VCaP (cell line): ENCODE results near the gene CAMK2B.

Experiments used
- H3K27ac ChIP-seq: fragments of 450-650 bp; 2 replicates; pipeline ENCODE4 v1.5.1; 2017
- TF ChIP-seq, protein P1 (sequence below): fragments of 450-650 bp; conservative IDR thresholded peaks from 2 replicates; pipeline ENCODE4 v1.5.1; 2017; ENCODE audit warnings: mild to moderate bottlenecking, moderate library complexity

The CAMK2B gene

DNA sequence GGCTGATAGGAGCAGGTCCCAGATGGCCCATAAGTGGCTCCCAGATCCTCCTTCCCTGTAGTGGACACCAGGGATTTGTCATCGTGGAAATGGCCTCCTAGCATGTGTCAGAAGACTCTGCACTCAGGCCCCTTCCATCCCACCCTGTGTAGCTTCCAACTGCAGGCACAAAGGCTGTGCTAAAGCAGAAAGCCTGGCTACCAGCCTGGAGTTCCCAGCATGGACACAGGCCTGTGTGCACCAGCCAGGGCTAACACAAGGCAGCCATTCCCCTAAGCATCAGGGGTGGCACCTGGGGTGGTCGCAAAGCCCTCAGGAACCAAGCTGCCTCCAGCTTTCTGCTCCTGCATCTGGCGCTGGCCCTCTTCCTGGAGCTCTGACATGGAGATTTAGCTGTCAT, 4.5 kb upstream of the CAMK2B start:
- TF ChIP-seq, protein P1, sequence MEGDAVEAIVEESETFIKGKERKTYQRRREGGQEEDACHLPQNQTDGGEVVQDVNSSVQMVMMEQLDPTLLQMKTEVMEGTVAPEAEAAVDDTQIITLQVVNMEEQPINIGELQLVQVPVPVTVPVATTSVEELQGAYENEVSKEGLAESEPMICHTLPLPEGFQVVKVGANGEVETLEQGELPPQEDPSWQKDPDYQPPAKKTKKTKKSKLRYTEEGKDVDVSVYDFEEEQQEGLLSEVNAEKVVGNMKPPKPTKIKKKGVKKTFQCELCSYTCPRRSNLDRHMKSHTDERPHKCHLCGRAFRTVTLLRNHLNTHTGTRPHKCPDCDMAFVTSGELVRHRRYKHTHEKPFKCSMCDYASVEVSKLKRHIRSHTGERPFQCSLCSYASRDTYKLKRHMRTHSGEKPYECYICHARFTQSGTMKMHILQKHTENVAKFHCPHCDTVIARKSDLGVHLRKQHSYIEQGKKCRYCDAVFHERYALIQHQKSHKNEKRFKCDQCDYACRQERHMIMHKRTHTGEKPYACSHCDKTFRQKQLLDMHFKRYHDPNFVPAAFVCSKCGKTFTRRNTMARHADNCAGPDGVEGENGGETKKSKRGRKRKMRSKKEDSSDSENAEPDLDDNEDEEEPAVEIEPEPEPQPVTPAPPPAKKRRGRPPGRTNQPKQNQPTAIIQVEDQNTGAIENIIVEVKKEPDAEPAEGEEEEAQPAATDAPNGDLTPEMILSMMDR, result no peak
- no peak overlapping the region for H3K27ac ChIP-seq

DNA sequence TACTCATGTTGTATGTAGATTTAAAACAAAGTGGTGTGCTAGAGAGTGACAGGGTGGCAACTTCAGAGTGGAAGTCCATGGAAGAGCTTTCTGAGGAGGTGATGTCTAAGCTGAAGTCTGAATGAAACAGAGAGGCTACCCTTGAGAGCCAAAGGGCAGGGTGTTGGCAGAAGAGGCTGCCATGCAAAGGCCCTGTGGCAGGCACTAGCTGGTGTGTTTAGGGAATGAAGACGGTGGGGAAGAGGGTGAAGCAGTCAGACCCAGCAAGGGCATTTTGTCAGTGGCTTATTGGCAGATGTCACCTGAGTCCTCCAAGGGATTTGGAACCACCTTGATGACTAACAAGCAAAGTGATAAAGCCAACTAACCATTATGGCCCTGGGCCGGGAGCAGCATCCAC, 3.7 kb upstream of the CAMK2B start:
- no peak overlapping the region for H3K27ac ChIP-seq
- TF ChIP-seq, protein P1, result no peak

DNA sequence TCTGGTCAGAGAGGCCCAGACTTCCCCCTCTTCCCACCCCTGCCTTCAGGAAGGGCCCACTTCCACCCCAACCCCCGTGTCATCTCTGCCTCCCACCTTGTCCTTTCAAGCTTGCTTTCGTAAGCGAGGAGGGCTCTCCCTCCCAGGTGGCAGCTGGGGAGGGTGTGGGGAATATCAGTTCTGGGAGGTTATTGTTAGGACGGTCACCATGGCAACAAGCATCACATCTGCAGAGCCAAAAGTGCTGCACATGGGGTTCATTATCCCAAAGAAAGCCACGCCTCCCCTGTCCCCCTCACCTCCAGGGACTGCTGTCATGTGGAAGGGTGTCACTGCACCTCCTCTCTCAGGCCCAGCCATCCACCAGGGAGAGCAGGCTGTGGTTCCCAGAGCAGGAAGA, 2.6 kb upstream of the CAMK2B start:
- H3K27ac ChIP-seq, result no peak overlapping the region
- TF ChIP-seq, protein P1, result no peak

DNA sequence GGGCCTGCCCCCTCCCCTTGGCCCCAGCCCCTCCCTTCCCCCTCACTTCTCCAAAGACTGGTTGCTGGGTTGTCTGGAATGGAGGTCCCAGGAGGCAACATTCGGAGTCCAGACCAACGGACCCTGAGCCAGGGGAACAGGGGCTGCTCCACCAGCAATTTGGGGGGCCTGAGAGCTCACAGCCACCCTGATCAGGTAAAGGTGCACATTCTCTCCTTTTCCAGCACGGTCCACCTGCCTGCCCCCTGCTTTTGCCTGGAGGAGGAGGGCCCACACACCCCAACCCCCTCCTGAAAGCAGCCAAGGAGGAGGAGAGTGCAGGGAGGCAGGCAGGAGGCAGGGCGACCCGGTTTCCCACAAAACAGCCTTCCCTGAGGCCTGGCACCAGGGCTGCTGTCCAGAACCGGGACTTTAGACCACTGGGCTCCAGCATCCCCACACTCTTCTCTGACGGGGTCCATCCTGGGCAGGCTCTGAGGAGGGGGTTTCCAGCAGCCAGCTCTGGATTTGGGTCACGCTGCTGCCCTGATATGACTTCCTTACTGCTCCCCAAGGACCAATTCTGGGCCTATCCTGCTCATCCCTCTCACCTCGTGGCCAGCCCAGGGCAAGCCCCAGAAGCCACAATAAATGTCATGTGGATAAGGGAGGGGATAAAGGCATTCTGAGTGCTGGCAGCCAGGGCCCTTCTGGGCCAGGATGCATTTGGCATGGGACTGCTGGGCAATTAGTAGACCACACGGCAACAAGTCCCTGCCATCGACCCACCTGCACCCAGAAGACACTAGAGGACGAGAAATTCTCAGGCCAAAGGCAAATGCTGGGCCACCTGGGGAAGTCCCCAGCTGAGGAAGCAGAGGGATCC, 1.1 kb upstream of the CAMK2B start:
- peak overlapping the region; percentile 94 for H3K27ac ChIP-seq
- TF ChIP-seq, protein P1, result no peak

DNA sequence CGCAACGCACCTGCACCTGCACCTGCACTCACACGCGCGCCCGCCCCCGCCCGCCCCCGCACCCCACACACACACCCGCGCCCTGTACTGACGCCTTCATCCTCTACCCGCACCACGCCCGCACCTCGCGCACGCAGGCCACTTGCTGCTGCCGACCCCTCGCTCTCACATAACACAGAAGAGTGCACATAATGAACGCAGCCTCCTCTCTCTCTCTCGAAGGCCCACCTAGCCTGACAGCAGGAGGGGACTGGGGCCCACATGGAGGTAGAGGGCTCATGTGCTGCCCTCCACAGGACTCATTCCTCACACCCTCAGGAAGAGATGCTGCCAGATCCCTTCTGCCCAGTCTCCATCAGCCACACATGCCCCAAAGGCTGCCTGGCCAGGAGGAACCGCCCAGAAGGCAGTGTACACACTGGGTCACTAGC, 432 bp upstream of the CAMK2B start:
- TF ChIP-seq, protein P1, result peak; percentile 52
- H3K27ac ChIP-seq, result peak overlapping the region; percentile 94

DNA sequence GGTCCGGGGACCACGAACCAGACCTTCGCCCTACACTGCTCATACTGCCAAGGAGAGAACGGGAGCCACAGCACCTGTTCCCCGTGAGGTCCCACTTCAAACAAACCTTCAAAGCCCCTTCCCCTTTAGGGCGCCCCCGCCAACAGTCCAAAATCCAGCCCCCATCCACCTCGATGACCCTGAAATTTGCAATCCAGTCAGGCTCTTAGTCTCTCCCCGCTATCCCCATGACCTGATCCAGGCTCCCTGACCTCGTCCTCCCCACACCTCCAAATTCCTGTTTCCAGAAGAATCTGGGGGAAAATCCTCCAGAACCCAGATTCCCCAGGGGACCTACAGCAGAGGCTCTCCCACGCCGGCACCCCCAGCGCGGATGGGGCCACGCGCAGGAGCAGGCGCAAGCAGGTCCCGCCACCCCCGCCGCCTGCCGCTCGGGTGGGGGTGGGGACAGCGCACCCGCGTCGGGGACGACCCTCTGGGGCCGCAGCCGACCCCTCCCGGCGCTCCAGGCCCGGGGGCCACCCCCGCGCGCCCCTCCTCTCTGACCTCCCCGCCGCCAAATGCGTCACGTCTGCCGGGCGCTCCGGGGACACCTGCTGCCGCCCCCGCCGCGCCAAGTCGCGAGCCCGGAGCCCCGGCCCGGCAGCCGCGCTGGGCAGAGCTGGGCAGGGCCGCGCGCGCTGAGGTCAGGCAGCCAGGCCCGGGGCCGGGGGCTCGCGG, 753 bp downstream of the CAMK2B start:
- TF ChIP-seq, protein P1, result no peak
- peak overlapping the region; percentile 94 for H3K27ac ChIP-seq

DNA sequence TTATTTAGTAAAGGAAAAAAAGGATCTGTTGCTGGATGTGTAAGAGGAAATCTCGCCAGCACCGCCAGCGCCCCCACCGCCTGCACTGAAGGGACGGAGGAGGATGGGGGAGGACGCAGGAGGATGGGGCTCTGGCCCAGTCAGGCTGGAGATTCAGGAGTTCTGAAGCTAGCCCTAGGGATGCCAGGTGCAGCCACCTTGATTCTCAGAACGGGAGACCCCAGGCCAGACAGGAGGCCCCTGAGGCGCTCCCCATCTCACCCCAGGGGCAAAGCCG, 1.3 kb downstream of the CAMK2B start:
- TF ChIP-seq, protein P1, result no peak
- peak overlapping the region; percentile 94 for H3K27ac ChIP-seq
